ENCODE results near the gene OBSCN.

Gene OBSCN

GRCh38 chr1:228209657-228210056 is 1.8 kb downstream of the OBSCN start:
- TF ChIP-seq, protein P1, sequence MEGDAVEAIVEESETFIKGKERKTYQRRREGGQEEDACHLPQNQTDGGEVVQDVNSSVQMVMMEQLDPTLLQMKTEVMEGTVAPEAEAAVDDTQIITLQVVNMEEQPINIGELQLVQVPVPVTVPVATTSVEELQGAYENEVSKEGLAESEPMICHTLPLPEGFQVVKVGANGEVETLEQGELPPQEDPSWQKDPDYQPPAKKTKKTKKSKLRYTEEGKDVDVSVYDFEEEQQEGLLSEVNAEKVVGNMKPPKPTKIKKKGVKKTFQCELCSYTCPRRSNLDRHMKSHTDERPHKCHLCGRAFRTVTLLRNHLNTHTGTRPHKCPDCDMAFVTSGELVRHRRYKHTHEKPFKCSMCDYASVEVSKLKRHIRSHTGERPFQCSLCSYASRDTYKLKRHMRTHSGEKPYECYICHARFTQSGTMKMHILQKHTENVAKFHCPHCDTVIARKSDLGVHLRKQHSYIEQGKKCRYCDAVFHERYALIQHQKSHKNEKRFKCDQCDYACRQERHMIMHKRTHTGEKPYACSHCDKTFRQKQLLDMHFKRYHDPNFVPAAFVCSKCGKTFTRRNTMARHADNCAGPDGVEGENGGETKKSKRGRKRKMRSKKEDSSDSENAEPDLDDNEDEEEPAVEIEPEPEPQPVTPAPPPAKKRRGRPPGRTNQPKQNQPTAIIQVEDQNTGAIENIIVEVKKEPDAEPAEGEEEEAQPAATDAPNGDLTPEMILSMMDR (conservative IDR thresholded peaks at IDR 0.05), result no peak
- TF ChIP-seq ZFX (IDR thresholded peaks at IDR 0.05), result no peak
- H3K27ac ChIP-seq, result no peak overlapping the region

GRCh38 chr1:228210076-228210651 is 2.3 kb downstream of the OBSCN start:
- TF ChIP-seq ZFX (IDR thresholded peaks at IDR 0.05), result no peak
- TF ChIP-seq, protein P1 (conservative IDR thresholded peaks at IDR 0.05), result no peak

DNA sequence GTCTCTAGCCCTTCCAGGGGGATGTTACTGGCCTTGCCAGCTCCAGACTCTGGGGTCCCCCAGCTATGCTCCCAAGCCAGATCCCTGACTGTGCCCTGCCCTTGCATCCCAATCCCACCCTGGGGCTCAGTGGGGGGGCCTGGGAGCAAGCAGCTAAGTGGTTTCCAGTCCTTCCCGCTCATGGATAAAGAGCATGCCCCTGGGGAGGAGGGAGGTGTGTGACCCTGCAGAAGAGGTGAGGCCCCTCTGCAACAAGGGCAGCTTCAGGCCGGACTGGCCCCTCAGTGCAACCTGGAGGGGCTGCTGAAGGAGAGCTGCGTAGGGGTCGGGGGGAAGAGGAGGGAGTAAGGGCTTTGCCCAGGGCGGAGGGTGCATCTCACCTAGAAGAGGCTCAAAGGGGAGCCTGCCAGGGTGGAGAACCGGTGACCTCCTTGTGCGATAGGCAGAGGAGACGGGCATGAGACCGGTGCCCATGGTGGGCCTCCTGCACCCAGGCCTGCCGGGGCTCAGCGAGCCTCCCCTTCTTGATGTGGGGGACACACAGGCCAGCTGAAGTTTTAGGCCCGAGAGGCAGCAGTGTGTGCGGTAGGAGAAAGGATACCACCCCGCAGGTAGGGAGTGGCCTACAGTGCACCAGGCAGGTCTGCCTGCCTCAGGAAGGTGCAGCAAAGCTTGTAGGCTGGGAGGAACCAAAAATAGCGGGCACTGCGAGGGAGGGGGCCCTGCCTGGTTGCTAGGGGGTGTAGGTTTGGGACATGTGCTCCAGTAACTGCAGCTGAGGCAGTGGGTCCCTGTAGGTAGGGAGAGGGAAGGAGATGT is 3.1 kb downstream of the OBSCN start:
- TF ChIP-seq, protein P1 (conservative IDR thresholded peaks at IDR 0.05), result no peak
- no peak for TF ChIP-seq ZFX (IDR thresholded peaks at IDR 0.05)
- no peak overlapping the region for H3K27ac ChIP-seq

More at GRCh38 chr1:228210076-228210651, 2.3 kb downstream of the OBSCN start:
- no peak overlapping the region for H3K27ac ChIP-seq

DNA sequence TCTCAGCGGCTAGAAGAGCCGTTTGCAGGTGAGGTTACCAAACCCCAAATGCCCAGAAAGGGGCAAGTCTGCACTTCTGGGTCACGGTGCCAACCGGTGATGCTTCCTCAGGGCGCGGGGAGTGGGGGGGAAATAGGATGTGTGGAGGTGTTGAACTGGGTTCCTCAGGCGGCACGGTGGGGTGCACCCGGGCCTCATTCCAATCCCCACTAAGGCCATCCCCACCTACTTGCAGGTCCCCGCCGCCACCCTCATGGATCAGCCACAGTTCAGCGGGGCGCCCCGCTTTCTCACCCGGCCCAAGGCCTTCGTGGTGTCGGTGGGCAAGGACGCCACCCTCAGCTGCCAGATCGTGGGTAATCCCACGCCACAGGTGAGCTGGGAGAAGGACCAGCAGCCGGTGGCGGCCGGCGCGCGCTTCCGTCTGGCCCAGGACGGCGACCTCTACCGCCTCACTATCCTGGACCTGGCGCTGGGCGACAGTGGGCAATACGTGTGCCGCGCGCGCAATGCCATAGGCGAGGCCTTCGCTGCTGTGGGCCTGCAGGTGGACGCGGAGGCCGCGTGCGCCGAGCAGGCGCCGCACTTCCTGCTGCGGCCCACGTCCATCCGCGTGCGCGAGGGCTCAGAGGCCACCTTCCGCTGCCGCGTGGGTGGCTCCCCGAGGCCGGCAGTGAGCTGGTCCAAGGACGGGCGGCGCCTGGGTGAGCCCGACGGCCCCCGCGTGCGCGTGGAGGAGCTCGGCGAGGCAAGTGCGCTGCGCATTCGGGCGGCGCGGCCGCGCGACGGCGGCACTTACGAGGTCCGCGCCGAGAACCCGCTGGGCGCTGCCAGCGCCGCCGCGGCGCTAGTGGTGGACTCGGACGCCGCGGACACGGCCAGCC is 3.9 kb downstream of the OBSCN start:
- H3K27ac ChIP-seq, result no peak overlapping the region
- TF ChIP-seq, protein P1 (conservative IDR thresholded peaks at IDR 0.05), result no peak
- no peak for TF ChIP-seq ZFX (IDR thresholded peaks at IDR 0.05)

DNA sequence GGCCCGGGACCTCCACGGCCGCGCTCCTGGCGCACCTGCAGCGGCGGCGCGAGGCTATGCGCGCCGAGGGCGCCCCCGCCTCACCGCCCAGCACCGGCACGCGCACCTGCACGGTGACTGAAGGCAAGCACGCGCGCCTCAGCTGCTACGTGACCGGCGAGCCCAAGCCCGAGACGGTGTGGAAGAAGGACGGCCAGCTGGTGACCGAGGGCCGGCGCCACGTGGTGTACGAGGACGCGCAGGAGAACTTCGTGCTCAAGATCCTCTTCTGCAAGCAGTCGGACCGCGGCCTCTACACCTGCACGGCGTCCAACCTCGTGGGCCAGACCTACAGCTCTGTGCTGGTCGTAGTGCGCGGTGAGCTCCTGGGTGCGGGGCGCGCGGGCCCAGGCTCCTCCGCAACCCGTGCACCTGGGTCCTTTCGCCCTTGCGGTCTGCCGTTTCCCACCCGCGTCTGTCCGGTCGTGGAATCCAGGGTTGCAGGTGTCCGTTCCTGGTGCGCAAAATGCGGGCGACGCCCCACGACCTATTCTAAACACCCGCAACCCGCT is 4.6 kb downstream of the OBSCN start:
- H3K27ac ChIP-seq, result no peak overlapping the region; the same call in 1 of the 2 replicates
- TF ChIP-seq ZFX (IDR thresholded peaks at IDR 0.05), result no peak
- TF ChIP-seq, protein P1 (conservative IDR thresholded peaks at IDR 0.05), result no peak

- peak overlapping the region; percentile 81 for H3K27ac ChIP-seq
- TF ChIP-seq ZFX (IDR thresholded peaks at IDR 0.05), result no peak
- TF ChIP-seq, protein P1 (conservative IDR thresholded peaks at IDR 0.05), result peak; percentile 86
These were observed 5.4 kb downstream of the OBSCN start for GRCh38 chr1:228212966-228213844.

Data from C4-2B (cell line).